ENCODE data around the gene KCNH1. TPM values are rescaled to one million over a fixed set of nuclear protein-coding genes. Genes with fewer than 3 reads are reported as not detected.

KCNH1 gene
- total RNA-seq, 1 experiment from 2014 or later, result 0.17 TPM

DNA sequence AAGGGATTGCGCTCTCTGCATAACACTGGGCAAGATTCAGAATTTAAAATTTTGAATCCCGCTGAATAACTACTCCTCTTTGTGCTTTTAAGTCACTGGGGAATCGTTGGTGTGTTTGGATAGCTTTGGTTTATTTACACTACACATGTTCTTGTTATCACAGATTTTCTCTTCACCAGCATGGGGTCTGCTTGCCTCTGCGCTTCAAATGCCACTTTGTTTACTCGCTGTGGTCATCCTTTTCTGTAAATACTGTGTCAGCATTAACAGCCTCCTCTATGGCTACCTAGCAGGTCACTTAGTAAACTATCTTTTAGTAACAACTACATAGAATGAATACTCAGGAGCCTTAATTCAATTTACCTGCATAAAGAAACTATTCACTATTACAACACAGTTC is 14.4 kb upstream of the KCNH1 start:
- Mint-ChIP-seq H3K9me3 (peaks cover 16% of the 10 kb centered on the region), H3K4me1 (peaks cover 8% of the 10 kb centered on the region), H3K27me3 (ENCODE audit: low read depth) (no peaks in the 10 kb centered on the region), H3K4me3 (no peak overlapping the region), H3K27ac (no peak overlapping the region), H3K36me3 (no peaks in the 10 kb centered on the region)
- TF ChIP-seq, protein P1, sequence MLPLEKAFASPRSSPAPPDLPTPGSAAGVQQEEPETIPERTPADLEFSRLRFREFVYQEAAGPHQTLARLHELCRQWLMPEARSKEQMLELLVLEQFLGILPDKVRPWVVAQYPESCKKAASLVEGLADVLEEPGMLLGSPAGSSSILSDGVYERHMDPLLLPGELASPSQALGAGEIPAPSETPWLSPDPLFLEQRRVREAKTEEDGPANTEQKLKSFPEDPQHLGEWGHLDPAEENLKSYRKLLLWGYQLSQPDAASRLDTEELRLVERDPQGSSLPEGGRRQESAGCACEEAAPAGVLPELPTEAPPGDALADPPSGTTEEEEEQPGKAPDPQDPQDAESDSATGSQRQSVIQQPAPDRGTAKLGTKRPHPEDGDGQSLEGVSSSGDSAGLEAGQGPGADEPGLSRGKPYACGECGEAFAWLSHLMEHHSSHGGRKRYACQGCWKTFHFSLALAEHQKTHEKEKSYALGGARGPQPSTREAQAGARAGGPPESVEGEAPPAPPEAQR (CRISPR knock-in tag; IDR thresholded peaks at IDR 0.05), result no peak
- TF ChIP-seq, protein P2, sequence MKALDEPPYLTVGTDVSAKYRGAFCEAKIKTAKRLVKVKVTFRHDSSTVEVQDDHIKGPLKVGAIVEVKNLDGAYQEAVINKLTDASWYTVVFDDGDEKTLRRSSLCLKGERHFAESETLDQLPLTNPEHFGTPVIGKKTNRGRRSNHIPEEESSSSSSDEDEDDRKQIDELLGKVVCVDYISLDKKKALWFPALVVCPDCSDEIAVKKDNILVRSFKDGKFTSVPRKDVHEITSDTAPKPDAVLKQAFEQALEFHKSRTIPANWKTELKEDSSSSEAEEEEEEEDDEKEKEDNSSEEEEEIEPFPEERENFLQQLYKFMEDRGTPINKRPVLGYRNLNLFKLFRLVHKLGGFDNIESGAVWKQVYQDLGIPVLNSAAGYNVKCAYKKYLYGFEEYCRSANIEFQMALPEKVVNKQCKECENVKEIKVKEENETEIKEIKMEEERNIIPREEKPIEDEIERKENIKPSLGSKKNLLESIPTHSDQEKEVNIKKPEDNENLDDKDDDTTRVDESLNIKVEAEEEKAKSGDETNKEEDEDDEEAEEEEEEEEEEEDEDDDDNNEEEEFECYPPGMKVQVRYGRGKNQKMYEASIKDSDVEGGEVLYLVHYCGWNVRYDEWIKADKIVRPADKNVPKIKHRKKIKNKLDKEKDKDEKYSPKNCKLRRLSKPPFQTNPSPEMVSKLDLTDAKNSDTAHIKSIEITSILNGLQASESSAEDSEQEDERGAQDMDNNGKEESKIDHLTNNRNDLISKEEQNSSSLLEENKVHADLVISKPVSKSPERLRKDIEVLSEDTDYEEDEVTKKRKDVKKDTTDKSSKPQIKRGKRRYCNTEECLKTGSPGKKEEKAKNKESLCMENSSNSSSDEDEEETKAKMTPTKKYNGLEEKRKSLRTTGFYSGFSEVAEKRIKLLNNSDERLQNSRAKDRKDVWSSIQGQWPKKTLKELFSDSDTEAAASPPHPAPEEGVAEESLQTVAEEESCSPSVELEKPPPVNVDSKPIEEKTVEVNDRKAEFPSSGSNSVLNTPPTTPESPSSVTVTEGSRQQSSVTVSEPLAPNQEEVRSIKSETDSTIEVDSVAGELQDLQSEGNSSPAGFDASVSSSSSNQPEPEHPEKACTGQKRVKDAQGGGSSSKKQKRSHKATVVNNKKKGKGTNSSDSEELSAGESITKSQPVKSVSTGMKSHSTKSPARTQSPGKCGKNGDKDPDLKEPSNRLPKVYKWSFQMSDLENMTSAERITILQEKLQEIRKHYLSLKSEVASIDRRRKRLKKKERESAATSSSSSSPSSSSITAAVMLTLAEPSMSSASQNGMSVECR (CRISPR knock-in tag; IDR thresholded peaks at IDR 0.05; ENCODE audit: borderline replicate concordance), result no peak
- no peak for TF ChIP-seq GTF2I (CRISPR knock-in tag; conservative IDR thresholded peaks at IDR 0.05)
- CTCF ChIA-PET, result interaction anchor here (0.7 to 2.2 kb wide), 2 partner anchors 14 to 896 kb away, joined by 3 to 10 read pairs; partner anchors contain the start of gene KCNH1
- no peak for ATAC-seq
- no peak for DNase-seq (ENCODE audit: low spot score)
- POLR2A ChIA-PET, result interaction anchor here (0.6 kb wide), 1 partner anchor 348 kb away, joined by 4 read pairs; no protein-coding TSS in a partner anchor

DNA sequence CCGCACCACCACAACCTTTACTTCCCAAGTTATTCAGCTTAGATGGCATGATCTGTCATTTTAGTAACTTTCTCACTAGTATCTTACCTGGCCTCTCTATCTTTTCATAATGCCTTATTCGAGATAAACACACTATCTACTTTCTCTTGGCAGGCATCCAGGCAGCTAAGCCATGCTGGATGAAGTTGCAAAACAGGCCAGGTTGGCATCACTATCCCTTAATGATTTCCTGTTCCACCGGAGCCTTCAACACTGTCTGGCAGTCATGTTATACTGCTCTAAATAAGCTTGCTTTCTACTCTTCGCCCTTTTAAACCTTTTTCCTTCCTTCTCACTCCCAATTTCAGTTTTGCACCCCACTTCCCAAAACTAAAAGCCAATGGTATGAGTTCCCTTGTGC is 12.0 kb upstream of the KCNH1 start:
- Mint-ChIP-seq H3K27ac (no peak overlapping the region), H3K27me3 (ENCODE audit: low read depth) (no peaks in the 10 kb centered on the region), H3K9me3 (peaks cover 16% of the 10 kb centered on the region), H3K36me3 (no peaks in the 10 kb centered on the region), H3K4me3 (no peak overlapping the region), H3K4me1 (peaks cover 8% of the 10 kb centered on the region)
- ChIA-PET CTCF (interaction anchor here (1.6 to 2.4 kb wide), 2 partner anchors 10 to 12 kb away, joined by 5 to 7 read pairs; no protein-coding TSS in a partner anchor), POLR2A (interaction anchor here (0.7 kb wide), 1 partner anchor 27 kb away, joined by 6 read pairs; no protein-coding TSS in a partner anchor)
- ATAC-seq (no peak), DNase-seq (ENCODE audit: low spot score) (no peak)
- TF ChIP-seq, protein P3, sequence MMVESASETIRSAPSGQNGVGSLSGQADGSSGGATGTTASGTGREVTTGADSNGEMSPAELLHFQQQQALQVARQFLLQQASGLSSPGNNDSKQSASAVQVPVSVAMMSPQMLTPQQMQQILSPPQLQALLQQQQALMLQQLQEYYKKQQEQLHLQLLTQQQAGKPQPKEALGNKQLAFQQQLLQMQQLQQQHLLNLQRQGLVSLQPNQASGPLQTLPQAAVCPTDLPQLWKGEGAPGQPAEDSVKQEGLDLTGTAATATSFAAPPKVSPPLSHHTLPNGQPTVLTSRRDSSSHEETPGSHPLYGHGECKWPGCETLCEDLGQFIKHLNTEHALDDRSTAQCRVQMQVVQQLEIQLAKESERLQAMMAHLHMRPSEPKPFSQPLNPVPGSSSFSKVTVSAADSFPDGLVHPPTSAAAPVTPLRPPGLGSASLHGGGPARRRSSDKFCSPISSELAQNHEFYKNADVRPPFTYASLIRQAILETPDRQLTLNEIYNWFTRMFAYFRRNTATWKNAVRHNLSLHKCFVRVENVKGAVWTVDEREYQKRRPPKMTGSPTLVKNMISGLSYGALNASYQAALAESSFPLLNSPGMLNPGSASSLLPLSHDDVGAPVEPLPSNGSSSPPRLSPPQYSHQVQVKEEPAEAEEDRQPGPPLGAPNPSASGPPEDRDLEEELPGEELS (CRISPR knock-in tag; IDR thresholded peaks at IDR 0.05), result no peak
- TF ChIP-seq GTF2I (CRISPR knock-in tag; conservative IDR thresholded peaks at IDR 0.05), result no peak
- TF ChIP-seq, protein P4, sequence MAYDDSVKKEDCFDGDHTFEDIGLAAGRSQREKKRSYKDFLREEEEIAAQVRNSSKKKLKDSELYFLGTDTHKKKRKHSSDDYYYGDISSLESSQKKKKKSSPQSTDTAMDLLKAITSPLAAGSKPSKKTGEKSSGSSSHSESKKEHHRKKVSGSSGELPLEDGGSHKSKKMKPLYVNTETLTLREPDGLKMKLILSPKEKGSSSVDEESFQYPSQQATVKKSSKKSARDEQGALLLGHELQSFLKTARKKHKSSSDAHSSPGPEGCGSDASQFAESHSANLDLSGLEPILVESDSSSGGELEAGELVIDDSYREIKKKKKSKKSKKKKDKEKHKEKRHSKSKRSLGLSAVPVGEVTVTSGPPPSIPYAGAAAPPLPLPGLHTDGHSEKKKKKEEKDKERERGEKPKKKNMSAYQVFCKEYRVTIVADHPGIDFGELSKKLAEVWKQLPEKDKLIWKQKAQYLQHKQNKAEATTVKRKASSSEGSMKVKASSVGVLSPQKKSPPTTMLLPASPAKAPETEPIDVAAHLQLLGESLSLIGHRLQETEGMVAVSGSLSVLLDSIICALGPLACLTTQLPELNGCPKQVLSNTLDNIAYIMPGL (CRISPR knock-in tag; IDR thresholded peaks at IDR 0.05), result no peak
- TF ChIP-seq, protein P5, sequence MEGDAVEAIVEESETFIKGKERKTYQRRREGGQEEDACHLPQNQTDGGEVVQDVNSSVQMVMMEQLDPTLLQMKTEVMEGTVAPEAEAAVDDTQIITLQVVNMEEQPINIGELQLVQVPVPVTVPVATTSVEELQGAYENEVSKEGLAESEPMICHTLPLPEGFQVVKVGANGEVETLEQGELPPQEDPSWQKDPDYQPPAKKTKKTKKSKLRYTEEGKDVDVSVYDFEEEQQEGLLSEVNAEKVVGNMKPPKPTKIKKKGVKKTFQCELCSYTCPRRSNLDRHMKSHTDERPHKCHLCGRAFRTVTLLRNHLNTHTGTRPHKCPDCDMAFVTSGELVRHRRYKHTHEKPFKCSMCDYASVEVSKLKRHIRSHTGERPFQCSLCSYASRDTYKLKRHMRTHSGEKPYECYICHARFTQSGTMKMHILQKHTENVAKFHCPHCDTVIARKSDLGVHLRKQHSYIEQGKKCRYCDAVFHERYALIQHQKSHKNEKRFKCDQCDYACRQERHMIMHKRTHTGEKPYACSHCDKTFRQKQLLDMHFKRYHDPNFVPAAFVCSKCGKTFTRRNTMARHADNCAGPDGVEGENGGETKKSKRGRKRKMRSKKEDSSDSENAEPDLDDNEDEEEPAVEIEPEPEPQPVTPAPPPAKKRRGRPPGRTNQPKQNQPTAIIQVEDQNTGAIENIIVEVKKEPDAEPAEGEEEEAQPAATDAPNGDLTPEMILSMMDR (IDR thresholded peaks at IDR 0.05), result no peak
- TF ChIP-seq, protein P6, sequence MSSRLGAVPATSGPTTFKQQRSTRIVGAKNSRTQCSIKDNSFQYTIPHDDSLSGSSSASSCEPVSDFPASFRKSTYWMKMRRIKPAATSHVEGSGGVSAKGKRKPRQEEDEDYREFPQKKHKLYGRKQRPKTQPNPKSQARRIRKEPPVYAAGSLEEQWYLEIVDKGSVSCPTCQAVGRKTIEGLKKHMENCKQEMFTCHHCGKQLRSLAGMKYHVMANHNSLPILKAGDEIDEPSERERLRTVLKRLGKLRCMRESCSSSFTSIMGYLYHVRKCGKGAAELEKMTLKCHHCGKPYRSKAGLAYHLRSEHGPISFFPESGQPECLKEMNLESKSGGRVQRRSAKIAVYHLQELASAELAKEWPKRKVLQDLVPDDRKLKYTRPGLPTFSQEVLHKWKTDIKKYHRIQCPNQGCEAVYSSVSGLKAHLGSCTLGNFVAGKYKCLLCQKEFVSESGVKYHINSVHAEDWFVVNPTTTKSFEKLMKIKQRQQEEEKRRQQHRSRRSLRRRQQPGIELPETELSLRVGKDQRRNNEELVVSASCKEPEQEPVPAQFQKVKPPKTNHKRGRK (CRISPR knock-in tag; IDR thresholded peaks at IDR 0.05; ENCODE audit: borderline replicate concordance), result no peak
